A549 (cell line): ENCODE measurements around the gene CDC16.

Source experiments
- BHLHE40 ChIP-seq: IDR thresholded peaks from 2 replicates; pipeline ENCODE4 v1.6.1; 2012; ENCODE audit warnings: low read depth, low read length, inconsistent platforms
- CEBPB ChIP-seq, 2 experiments: fragments of >200 bp in 1 of 2; sonication (Bioruptor Twin) in 1 of 2; formaldehyde crosslinking in 1 of 2; IDR thresholded peaks; 2 replicates each; pipeline ENCODE4 v1.6.1; 2012 to 2016
- PHF8 ChIP-seq: fragments of 200-600 bp; sonication (generic); IDR thresholded peaks from 2 replicates; pipeline ENCODE4 v1.6.1; 2016; ENCODE audit warnings: low read depth, mild to moderate bottlenecking, antibody characterized with exemption, moderate library complexity, borderline replicate concordance
- POLR2A ChIP-seq: IDR thresholded peaks from 2 replicates; pipeline ENCODE4 v1.6.1; 2012; ENCODE audit warnings: mild to moderate bottlenecking, low read length
- SREBF2 ChIP-seq: fragments of 450-650 bp; IDR thresholded peaks from 2 replicates; pipeline ENCODE4 v1.6.1; 2014; ENCODE audit warnings: mild to moderate bottlenecking, moderate library complexity

DNA sequence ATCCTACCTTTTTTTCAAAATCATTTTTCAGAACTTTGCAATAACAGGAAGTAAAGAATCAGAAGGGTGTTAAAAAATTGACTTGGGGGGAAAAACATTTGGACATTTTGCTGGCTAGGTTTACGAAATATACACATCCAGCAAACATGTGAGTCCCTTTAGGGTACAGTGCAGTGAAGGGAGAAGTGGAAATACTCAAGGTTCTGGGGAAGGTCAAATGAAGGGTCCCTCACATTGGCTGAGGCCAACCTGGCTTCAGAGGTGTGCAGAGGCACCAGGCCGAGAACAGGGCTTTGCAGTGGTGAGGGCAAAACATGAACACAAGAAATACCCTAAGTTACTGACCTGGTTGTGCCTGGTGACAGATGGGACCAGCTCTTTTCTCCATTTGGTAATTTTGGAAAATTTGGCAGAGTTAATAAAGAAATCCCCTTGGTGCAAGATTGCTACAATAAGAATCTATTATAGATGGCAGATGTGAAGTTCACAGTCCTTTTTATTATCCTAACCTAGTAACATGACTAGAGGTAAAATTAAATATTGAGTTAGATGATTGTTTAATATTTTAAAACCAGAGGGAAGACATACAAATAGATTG, 45.2 kb downstream of the CDC16 start:
- no peak for TF ChIP-seq SREBF2
- no peak for TF ChIP-seq BHLHE40
- TF ChIP-seq CEBPB (IDR thresholded peaks at IDR 0.05), result no peak
- TF ChIP-seq PHF8, result no peak
- no peak for TF ChIP-seq POLR2A
